ENCODE data around the gene TEAD1. TPM values are rescaled to one million over a fixed set of nuclear protein-coding genes. Genes with fewer than 3 reads are reported as not detected.

The TEAD1 gene
- polyA plus RNA-seq, 1 experiment: 113 TPM

- POLR2A ChIA-PET: no interaction called here
- TF ChIP-seq, protein P1, sequence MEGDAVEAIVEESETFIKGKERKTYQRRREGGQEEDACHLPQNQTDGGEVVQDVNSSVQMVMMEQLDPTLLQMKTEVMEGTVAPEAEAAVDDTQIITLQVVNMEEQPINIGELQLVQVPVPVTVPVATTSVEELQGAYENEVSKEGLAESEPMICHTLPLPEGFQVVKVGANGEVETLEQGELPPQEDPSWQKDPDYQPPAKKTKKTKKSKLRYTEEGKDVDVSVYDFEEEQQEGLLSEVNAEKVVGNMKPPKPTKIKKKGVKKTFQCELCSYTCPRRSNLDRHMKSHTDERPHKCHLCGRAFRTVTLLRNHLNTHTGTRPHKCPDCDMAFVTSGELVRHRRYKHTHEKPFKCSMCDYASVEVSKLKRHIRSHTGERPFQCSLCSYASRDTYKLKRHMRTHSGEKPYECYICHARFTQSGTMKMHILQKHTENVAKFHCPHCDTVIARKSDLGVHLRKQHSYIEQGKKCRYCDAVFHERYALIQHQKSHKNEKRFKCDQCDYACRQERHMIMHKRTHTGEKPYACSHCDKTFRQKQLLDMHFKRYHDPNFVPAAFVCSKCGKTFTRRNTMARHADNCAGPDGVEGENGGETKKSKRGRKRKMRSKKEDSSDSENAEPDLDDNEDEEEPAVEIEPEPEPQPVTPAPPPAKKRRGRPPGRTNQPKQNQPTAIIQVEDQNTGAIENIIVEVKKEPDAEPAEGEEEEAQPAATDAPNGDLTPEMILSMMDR (IDR thresholded peaks at IDR 0.05; ENCODE audit: low read depth, low read length): no peak
- DNase-seq (ENCODE audit: low read depth, low spot score): no peak
These were observed 4.8 kb downstream of the TEAD1 start for GRCh38 chr11:12678991-12679390.

DNA sequence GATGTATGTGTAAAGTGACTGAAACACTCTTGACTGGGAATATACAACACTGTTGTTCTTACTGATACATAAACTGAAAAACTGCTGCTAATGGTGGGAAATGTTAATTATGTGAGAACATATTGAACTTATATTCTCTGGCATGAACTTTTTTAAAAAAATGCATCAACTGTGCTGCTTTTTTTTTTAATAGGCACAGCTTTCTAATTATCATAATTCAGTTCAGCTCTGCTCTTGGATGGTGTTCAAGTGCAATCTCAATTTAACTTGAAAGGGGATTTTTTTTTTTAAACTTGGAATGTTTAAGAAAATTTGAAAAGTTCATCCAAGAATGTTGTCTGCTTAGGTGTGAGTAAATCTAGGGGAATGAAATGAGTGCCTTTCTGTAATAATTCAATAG lies 5.2 kb downstream of the TEAD1 start:
- TF ChIP-seq, protein P1 (IDR thresholded peaks at IDR 0.05; ENCODE audit: low read depth, low read length): no peak
- no peaks in the 10 kb centered on the region for H3K9me3 ChIP-seq (ENCODE audit: control insufficient read depth, insufficient read depth, low read length)
- CTCF ChIA-PET: interaction anchor here (1.1 to 5.9 kb wide), 4 partner anchors 210 to 391 kb away, joined by 3 to 42 read pairs (median 14); no protein-coding TSS in a partner anchor
- DNase-seq (ENCODE audit: low read depth, low spot score): no peak
- POLR2A ChIA-PET: interaction anchor here (1.5 kb wide), 1 partner anchor 209 kb away, joined by 4 read pairs; no protein-coding TSS in a partner anchor
- H3K27me3 ChIP-seq (ENCODE audit: control insufficient read depth, insufficient read depth, low read length): no peaks in the 10 kb centered on the region
- H3K27ac ChIP-seq (ENCODE audit: low read depth, low read length): no peak overlapping the region
- H3K4me3 ChIP-seq (ENCODE audit: low read depth, low read length): no peak overlapping the region; the same call in 1 of the 2 replicates

More at GRCh38 chr11:12678991-12679390, 4.8 kb downstream of the TEAD1 start:
- H3K9me3 ChIP-seq (ENCODE audit: control insufficient read depth, insufficient read depth, low read length): no peaks in the 10 kb centered on the region
- peak overlapping the region; percentile 68 for H3K4me3 ChIP-seq (ENCODE audit: low read depth, low read length)
- CTCF ChIA-PET: interaction anchor here (1.1 to 5.9 kb wide), 6 partner anchors 13 to 390 kb away, joined by 3 to 42 read pairs (median 6); no protein-coding TSS in a partner anchor
- no peak overlapping the region for H3K27ac ChIP-seq (ENCODE audit: low read depth, low read length)
- no peaks in the 10 kb centered on the region for H3K27me3 ChIP-seq (ENCODE audit: control insufficient read depth, insufficient read depth, low read length)

DNA sequence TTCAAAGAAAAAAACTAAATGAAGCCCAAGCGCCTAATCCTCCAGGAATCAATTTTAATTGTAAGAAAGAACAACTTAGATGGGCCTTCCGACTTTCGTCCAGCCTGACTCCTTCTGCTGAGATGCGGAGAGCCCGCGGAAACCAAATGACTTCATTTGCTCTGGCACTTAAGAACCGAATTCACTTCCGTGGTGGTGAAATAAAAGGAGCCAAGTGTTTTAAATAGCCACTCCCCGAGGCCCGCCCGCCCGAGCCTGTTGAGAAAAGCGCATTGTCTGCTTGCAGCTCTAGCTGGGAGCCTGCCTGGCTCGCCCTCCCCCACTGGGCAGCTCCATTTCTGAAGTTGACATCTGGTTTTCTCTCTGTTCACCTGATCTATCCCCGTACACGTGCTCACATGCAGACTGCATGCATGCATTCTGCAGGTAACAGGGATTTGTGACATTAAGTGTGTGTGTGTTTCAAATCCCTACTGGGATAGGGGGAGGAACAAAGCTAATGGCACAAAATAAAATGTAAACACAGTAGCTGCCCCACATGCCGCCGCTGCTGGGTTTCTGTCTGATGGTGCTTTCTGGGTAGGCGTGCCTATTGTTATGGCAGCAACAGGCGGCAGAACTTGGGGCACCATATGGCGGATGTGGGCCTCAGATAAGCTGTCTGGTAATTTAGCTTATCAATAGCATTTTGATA lies 6.2 kb downstream of the TEAD1 start:
- DNase-seq (ENCODE audit: low read depth, low spot score): peak; percentile 65
- ChIA-PET CTCF (interaction anchor here (0.6 to 5.9 kb wide), 5 partner anchors 211 to 392 kb away, joined by 3 to 42 read pairs (median 3); no protein-coding TSS in a partner anchor), POLR2A (interaction anchor here (1.2 to 1.6 kb wide), 3 partner anchors 12 to 208 kb away, joined by 4 to 8 read pairs (median 7); no protein-coding TSS in a partner anchor)
- TF ChIP-seq, protein P1 (IDR thresholded peaks at IDR 0.05; ENCODE audit: low read depth, low read length): no peak
- Histone ChIP-seq H3K9me3 (ENCODE audit: control insufficient read depth, insufficient read depth, low read length) (no peaks in the 10 kb centered on the region), H3K4me3 (ENCODE audit: low read depth, low read length) (peak overlapping the region; percentile 23), H3K27me3 (ENCODE audit: control insufficient read depth, insufficient read depth, low read length) (no peaks in the 10 kb centered on the region), H3K27ac (ENCODE audit: low read depth, low read length) (peak overlapping the region; percentile 31)

DNA sequence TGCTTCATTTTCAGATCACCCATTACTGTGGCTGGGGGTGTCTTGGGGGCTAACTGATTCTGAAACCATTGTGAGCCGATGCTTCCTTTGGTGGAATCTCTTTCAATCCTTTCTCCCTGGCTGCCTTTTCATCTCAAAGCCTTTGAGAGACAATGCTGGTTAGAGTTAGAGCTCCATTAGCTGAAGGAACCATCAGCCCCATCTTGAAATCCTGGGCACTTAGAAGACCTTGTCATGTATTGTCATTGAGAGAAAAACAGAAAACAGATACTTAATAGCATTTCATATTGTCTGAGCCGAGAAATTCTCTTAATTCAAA lies 6.7 kb downstream of the TEAD1 start:
- Histone ChIP-seq H3K4me3 (ENCODE audit: low read depth, low read length) (no peak overlapping the region), H3K27me3 (ENCODE audit: control insufficient read depth, insufficient read depth, low read length) (no peaks in the 10 kb centered on the region), H3K27ac (ENCODE audit: low read depth, low read length) (no peak overlapping the region), H3K9me3 (ENCODE audit: control insufficient read depth, insufficient read depth, low read length) (no peaks in the 10 kb centered on the region)
- TF ChIP-seq, protein P1 (IDR thresholded peaks at IDR 0.05; ENCODE audit: low read depth, low read length): no peak
- no peak for DNase-seq (ENCODE audit: low read depth, low spot score)
- ChIA-PET POLR2A (interaction anchor here (0.5 to 1.6 kb wide), 4 partner anchors 11 to 208 kb away, joined by 3 to 8 read pairs (median 6); no protein-coding TSS in a partner anchor), CTCF (interaction anchor here (0.8 to 5.9 kb wide), 3 partner anchors 282 to 392 kb away, joined by 3 to 42 read pairs (median 8); no protein-coding TSS in a partner anchor)

GRCh38 chr11:12681466-12681865 lies 7.2 kb downstream of the TEAD1 start:
- TF ChIP-seq, protein P1 (IDR thresholded peaks at IDR 0.05; ENCODE audit: low read depth, low read length): no peak
- Histone ChIP-seq H3K27ac (ENCODE audit: low read depth, low read length) (no peak overlapping the region), H3K27me3 (ENCODE audit: control insufficient read depth, insufficient read depth, low read length) (no peaks in the 10 kb centered on the region), H3K9me3 (ENCODE audit: control insufficient read depth, insufficient read depth, low read length) (no peaks in the 10 kb centered on the region), H3K4me3 (ENCODE audit: low read depth, low read length) (no peak overlapping the region)
- no peak for DNase-seq (ENCODE audit: low read depth, low spot score)
- ChIA-PET CTCF (interaction anchor here (0.8 to 5.9 kb wide), 2 partner anchors 282 to 350 kb away, joined by 3 to 42 read pairs; no protein-coding TSS in a partner anchor), POLR2A (interaction anchor here (0.5 to 1.6 kb wide), 2 partner anchors 11 to 206 kb away, joined by 3 to 8 read pairs; no protein-coding TSS in a partner anchor)

Measured in AG04450 (cell line).